ENCODE measurements around the gene ANO6.

GRCh38 chr12:45362291-45362690 is 146.4 kb downstream of the ANO6 start:
- TF ChIP-seq EZH2 (IDR thresholded peaks at IDR 0.05; ENCODE audit: borderline replicate concordance, low read length) (no peak), CTCF (conservative IDR thresholded peaks at IDR 0.05 in 1 of 2, IDR thresholded peaks at IDR 0.05 in 1 of 2; ENCODE audit: extremely low read depth in 1 of 2, insufficient read depth in 1 of 2, low read depth in 1 of 2, low read length in 2 of 2) (no peak)

Measured in mammary epithelial cell (primary cell).